ENCODE results near the gene RICTOR. TPM values are rescaled to one million over a fixed set of nuclear protein-coding genes. Genes with fewer than 3 reads are reported as not detected.

RICTOR gene
- total RNA-seq, 1 donor from 2014 or later = 41.3 TPM

GRCh38 chr5:39016587-39017275 lies 57.5 kb downstream of the RICTOR start:
- Histone ChIP-seq H3K4me3 (no peak overlapping the region), H3K9ac (no peak overlapping the region), H4K20me1 (ENCODE audit: low read depth) (peaks cover 8% of the 10 kb centered on the region), H3K4me2 (no peak overlapping the region), H3F3A (ENCODE audit: low read depth) (no peaks in the 10 kb centered on the region), H3K36me3 (no peaks in the 10 kb centered on the region), H3K79me2 (ENCODE audit: low read depth) (peaks cover 3% of the 10 kb centered on the region), H3K4me1 (peaks cover 5% of the 10 kb centered on the region), H2AFZ (replicated peaks) (no peak overlapping the region), H3K27me3 (no peaks in the 10 kb centered on the region), H3K27ac (no peak overlapping the region), H3K9me3 (ENCODE audit: low read depth) (no peaks in the 10 kb centered on the region)
- Mint-ChIP-seq H3K27ac (no peak overlapping the region), H3K27me3 (ENCODE audit: insufficient read depth, low read depth) (no peaks in the 10 kb centered on the region), H3K36me3 (peaks cover 27% of the 10 kb centered on the region), H3K4me1 (peaks cover 8% of the 10 kb centered on the region), H3K9me3 (peaks cover 9% of the 10 kb centered on the region), H3K4me3 (no peak overlapping the region)
- DNase-seq (ENCODE audit: low spot score) = no peak
- TF ChIP-seq EZH2 (IDR thresholded peaks at IDR 0.05) (no peak), EZH2phosphoT487 (IDR thresholded peaks at IDR 0.05) (no peak)
- TF ChIP-seq, protein P1, sequence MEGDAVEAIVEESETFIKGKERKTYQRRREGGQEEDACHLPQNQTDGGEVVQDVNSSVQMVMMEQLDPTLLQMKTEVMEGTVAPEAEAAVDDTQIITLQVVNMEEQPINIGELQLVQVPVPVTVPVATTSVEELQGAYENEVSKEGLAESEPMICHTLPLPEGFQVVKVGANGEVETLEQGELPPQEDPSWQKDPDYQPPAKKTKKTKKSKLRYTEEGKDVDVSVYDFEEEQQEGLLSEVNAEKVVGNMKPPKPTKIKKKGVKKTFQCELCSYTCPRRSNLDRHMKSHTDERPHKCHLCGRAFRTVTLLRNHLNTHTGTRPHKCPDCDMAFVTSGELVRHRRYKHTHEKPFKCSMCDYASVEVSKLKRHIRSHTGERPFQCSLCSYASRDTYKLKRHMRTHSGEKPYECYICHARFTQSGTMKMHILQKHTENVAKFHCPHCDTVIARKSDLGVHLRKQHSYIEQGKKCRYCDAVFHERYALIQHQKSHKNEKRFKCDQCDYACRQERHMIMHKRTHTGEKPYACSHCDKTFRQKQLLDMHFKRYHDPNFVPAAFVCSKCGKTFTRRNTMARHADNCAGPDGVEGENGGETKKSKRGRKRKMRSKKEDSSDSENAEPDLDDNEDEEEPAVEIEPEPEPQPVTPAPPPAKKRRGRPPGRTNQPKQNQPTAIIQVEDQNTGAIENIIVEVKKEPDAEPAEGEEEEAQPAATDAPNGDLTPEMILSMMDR (IDR thresholded peaks at IDR 0.05) = no peak

DNA sequence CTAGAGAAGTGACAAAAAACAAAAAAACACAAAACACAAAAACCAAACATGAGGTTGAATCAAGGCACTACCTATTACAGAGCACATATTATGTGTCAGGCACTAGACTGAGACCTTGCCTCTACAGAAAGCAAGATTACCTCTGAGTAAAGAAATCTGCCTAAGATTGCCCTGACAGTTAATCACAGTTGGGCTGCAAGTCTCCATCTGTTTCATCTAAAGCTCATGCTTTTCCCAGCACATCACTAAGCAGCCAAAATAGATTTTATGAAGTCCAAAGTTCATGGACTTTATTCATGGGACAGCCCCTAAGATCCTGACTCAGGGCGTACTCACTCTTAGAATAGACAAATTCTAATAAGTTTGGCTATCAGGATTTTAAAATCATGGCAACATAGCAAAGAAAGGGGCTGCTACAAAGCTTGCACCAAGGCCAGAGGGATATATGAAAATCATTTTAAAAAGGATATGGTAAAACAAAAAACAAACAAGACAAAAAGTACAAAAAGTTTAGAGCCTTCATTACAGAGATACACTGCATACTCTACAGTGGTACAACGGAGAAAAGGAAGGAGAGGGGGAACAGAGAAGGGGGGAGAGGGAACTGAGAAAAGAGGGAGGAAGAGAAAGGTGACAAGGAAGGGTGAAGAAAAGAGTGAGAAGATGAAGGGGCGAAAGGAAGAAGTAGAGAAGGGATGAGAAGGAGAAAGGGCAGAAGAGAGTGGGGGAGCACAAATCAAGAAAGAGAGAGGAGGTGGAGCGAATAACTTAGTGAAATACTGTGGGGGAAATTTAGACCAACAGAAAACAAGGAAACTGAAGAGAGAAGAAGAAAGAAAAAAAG lies 58.2 kb downstream of the RICTOR start:
- Mint-ChIP-seq H3K36me3 (peaks cover 31% of the 10 kb centered on the region), H3K9me3 (peaks cover 16% of the 10 kb centered on the region), H3K4me1 (peaks cover under 1% of the 10 kb centered on the region), H3K27ac (no peak overlapping the region), H3K27me3 (ENCODE audit: insufficient read depth, low read depth) (no peaks in the 10 kb centered on the region), H3K4me3 (no peak overlapping the region)
- no peaks in the 10 kb centered on the region for H3F3A ChIP-seq (ENCODE audit: low read depth)
- no peak for DNase-seq (ENCODE audit: low spot score)
- H3K4me2 ChIP-seq = no peak overlapping the region
- H3K4me3 ChIP-seq = no peak overlapping the region
- no peaks in the 10 kb centered on the region for H3K79me2 ChIP-seq (ENCODE audit: low read depth)
- no peaks in the 10 kb centered on the region for H3K4me1 ChIP-seq
- H3K27ac ChIP-seq = no peak overlapping the region
- H3K27me3 ChIP-seq = no peaks in the 10 kb centered on the region
- H4K20me1 ChIP-seq (ENCODE audit: low read depth) = peaks cover under 1% of the 10 kb centered on the region
- no peak overlapping the region for H2AFZ ChIP-seq (replicated peaks)
- H3K9me3 ChIP-seq (ENCODE audit: low read depth) = no peaks in the 10 kb centered on the region
- H3K36me3 ChIP-seq = no peaks in the 10 kb centered on the region
- TF ChIP-seq EZH2phosphoT487 (IDR thresholded peaks at IDR 0.05) (no peak), EZH2 (IDR thresholded peaks at IDR 0.05) (no peak)
- TF ChIP-seq, protein P1 (IDR thresholded peaks at IDR 0.05) = no peak
- H3K9ac ChIP-seq = no peak overlapping the region

- Histone ChIP-seq H3F3A (ENCODE audit: low read depth) (no peaks in the 10 kb centered on the region), H3K27ac (no peak overlapping the region), H3K27me3 (no peaks in the 10 kb centered on the region), H4K20me1 (ENCODE audit: low read depth) (no peaks in the 10 kb centered on the region), H3K9me3 (ENCODE audit: low read depth) (no peaks in the 10 kb centered on the region), H2AFZ (replicated peaks) (no peak overlapping the region), H3K4me3 (no peak overlapping the region), H3K4me1 (no peaks in the 10 kb centered on the region), H3K79me2 (ENCODE audit: low read depth) (no peaks in the 10 kb centered on the region), H3K36me3 (no peaks in the 10 kb centered on the region), H3K4me2 (no peak overlapping the region), H3K9ac (no peak overlapping the region)
- DNase-seq (ENCODE audit: low spot score) = no peak
- Mint-ChIP-seq H3K4me3 (no peak overlapping the region), H3K9me3 (peaks cover 25% of the 10 kb centered on the region), H3K36me3 (peaks cover 35% of the 10 kb centered on the region), H3K4me1 (no peaks in the 10 kb centered on the region), H3K27ac (no peak overlapping the region), H3K27me3 (ENCODE audit: insufficient read depth, low read depth) (no peaks in the 10 kb centered on the region)
- TF ChIP-seq EZH2 (IDR thresholded peaks at IDR 0.05) (no peak), EZH2phosphoT487 (IDR thresholded peaks at IDR 0.05) (no peak)
- TF ChIP-seq, protein P1 (IDR thresholded peaks at IDR 0.05) = no peak
Measured at GRCh38 chr5:39014561-39014960, 59.6 kb downstream of the RICTOR start.

All from neural progenitor cell (in vitro differentiated cells).